ENCODE results near the gene NOTCH2.
"Not testable (repeated sequence)": the region's sequence is repeated elsewhere in the genome, so short reads cannot be mapped to it uniquely, and the experiment has no call there.

DNA sequence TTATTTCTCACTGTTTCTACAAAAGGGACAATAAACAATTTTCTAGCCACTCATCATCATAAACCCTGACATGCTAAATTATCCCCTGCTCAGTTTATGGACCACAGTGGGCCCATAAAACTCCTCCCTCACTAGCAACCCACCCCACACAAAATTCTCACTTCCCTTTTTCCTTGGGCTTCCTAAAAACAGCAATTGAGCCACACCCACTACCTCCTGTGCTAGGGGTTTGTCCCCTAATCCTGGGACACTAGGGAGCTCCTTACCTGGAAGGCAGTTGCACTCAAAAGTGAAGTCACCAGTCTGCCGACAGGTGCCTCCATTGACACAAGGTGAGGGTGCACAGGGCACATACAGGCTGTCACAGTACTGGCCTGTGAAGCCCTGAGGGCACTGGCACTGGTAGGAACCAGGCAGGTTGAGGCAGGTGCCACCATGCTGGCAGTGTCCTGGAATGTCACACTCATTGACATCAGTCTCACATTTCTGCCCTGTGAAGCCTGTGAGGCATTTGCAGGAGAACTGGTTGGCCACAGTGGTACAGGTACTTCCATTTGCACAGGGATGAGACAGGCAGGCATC lies 72.6 kb downstream of the NOTCH2 start:
- TF ChIP-seq CTCF, POLR2A (IDR thresholded peaks at IDR 0.05): not testable (repeated sequence)

Data from esophagus squamous epithelium (tissue), 4 donors.